ENCODE results near the gene RAB37. TPM values are rescaled to one million over a fixed set of nuclear protein-coding genes. Genes with fewer than 3 reads are reported as not detected.

RAB37 gene
- total and polyA plus RNA-seq, 3 donors from 2014 or later = 0.81 to 1.9 (median 0.94) TPM

DNA sequence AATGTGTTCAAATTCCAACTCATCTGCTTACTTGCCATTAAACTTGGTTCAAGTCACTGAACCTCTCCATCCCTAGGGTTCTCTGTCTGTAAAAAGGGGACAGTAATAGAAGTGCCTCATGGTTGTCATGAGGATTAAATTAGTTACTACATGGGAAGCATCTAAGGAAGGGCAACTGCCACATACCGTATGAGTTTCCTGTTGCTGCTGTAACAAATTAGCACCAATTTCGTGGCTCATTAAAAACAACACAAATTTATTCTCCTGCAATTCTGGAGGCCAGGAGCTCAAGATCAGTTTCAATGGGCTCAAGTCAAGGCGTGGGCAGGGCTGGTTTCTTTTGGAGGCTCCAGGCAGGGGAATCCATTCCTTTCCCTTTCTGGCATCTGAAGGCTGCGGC, 43.0 kb upstream of the RAB37 start:
- DNase-seq = no peak
- H3K27ac ChIP-seq = no peak overlapping the region
- no peak overlapping the region for H3K4me3 ChIP-seq
- H3K36me3 ChIP-seq (ENCODE audit: low read depth, missing control alignments) = no peaks in the 10 kb centered on the region
- H3K4me1 ChIP-seq = no peaks in the 10 kb centered on the region
- TF ChIP-seq, protein P1, sequence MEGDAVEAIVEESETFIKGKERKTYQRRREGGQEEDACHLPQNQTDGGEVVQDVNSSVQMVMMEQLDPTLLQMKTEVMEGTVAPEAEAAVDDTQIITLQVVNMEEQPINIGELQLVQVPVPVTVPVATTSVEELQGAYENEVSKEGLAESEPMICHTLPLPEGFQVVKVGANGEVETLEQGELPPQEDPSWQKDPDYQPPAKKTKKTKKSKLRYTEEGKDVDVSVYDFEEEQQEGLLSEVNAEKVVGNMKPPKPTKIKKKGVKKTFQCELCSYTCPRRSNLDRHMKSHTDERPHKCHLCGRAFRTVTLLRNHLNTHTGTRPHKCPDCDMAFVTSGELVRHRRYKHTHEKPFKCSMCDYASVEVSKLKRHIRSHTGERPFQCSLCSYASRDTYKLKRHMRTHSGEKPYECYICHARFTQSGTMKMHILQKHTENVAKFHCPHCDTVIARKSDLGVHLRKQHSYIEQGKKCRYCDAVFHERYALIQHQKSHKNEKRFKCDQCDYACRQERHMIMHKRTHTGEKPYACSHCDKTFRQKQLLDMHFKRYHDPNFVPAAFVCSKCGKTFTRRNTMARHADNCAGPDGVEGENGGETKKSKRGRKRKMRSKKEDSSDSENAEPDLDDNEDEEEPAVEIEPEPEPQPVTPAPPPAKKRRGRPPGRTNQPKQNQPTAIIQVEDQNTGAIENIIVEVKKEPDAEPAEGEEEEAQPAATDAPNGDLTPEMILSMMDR (IDR thresholded peaks at IDR 0.05) = no peak
- no peak for TF ChIP-seq POLR2A (IDR thresholded peaks at IDR 0.05)
- intact Hi-C loops (cut with DNase I; ENCODE audit: low total_unique reads) = no loop called here
- no peaks in the 10 kb centered on the region for H3K27me3 ChIP-seq
- no peaks in the 10 kb centered on the region for H3K9me3 ChIP-seq
- WGBS, 2 donors = 84 to 86% methylated on average over 4 of the region's 4 CpGs

DNA sequence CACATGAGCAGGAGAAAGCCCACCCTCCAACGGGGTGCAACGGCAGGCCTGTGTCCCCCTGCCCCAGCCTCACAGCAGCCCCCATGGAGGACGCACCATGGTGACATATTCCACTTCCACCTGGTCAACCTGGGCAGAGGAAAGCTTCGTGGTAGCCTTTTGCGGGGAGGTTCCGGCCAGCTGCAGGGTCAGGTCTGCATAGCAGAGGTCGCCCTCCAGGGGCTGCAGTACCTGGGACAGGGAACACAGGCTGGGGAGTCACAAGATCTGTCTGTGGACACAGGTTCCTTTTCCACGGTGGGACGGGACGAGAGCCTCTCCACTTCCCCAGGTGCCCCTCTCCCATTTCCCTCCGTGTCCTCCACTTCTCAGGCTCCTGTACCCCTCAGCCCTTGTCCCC, 41.4 kb upstream of the RAB37 start:
- no peak for TF ChIP-seq POLR2A (IDR thresholded peaks at IDR 0.05)
- TF ChIP-seq, protein P1 (IDR thresholded peaks at IDR 0.05) = no peak
- Histone ChIP-seq H3K27me3 (no peaks in the 10 kb centered on the region), H3K36me3 (ENCODE audit: low read depth, missing control alignments) (no peaks in the 10 kb centered on the region), H3K27ac (no peak overlapping the region), H3K9me3 (no peaks in the 10 kb centered on the region), H3K4me3 (no peak overlapping the region), H3K4me1 (no peaks in the 10 kb centered on the region)
- WGBS, 2 donors = 84 to 90% methylated on average over 4 to 11 of the region's 11 CpGs
- DNase-seq = no peak
- intact Hi-C loops (cut with DNase I; ENCODE audit: low total_unique reads) = no loop called here

DNA sequence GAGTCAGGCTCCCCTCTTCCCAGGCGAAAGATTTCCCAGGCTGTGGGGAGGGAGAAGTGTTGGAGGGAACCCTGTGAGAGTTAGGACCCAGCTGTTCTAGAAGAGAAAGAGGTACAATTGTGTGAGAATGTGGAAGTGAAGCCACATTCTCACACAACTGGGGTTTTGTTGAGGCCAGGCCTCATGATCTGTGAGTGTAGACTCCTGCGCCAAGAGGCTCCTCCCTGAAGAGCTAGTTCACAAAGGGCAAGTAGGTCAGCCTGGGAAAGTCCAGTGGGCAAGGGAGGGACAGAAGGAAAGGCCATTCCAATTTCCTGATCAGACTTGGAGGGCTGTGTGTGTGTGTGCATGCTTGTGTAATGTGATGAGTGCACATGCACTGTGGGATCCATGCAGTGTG, 39.5 kb upstream of the RAB37 start:
- no peaks in the 10 kb centered on the region for H3K9me3 ChIP-seq
- no peak overlapping the region for H3K4me3 ChIP-seq
- H3K36me3 ChIP-seq (ENCODE audit: low read depth, missing control alignments) = no peaks in the 10 kb centered on the region
- no peak for DNase-seq
- WGBS, 2 donors = 81 to 88% methylated on average over 2 of the region's 2 CpGs
- H3K4me1 ChIP-seq = no peaks in the 10 kb centered on the region
- TF ChIP-seq, protein P1 (IDR thresholded peaks at IDR 0.05) = no peak
- TF ChIP-seq POLR2A (IDR thresholded peaks at IDR 0.05) = no peak
- H3K27ac ChIP-seq = no peak overlapping the region
- no peaks in the 10 kb centered on the region for H3K27me3 ChIP-seq
- intact Hi-C loops (cut with DNase I; ENCODE audit: low total_unique reads) = no loop called here

DNA sequence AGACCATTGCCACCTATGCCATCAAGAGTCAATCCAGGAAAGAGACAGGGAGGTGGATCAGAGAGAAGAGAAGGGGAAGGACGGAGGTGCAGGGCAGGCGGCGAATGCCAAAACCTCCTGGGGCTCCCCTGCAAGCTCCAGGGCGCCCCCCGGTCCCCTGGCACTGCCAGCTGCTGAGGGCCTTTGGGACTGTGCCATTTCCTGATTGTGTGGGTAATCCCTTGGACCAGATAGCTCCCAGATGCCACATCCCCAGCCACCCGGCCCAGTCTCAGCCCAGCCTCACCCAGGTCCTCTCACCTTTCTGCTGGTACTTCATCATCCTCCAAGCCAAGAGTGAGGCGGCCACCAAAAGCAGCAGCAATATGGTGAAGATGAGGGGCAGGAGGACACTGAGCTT, 39.0 kb upstream of the RAB37 start:
- Histone ChIP-seq H3K9me3 (no peaks in the 10 kb centered on the region), H3K27ac (no peak overlapping the region), H3K4me1 (no peaks in the 10 kb centered on the region), H3K36me3 (ENCODE audit: low read depth, missing control alignments) (no peaks in the 10 kb centered on the region), H3K27me3 (no peaks in the 10 kb centered on the region), H3K4me3 (no peak overlapping the region)
- TF ChIP-seq, protein P1 (IDR thresholded peaks at IDR 0.05) = no peak
- no peak for TF ChIP-seq POLR2A (IDR thresholded peaks at IDR 0.05)
- WGBS, 2 donors = 88% methylated on average over 7 of the region's 7 CpGs
- no peak for DNase-seq
- intact Hi-C loops (cut with DNase I; ENCODE audit: low total_unique reads) = no loop called here

DNA sequence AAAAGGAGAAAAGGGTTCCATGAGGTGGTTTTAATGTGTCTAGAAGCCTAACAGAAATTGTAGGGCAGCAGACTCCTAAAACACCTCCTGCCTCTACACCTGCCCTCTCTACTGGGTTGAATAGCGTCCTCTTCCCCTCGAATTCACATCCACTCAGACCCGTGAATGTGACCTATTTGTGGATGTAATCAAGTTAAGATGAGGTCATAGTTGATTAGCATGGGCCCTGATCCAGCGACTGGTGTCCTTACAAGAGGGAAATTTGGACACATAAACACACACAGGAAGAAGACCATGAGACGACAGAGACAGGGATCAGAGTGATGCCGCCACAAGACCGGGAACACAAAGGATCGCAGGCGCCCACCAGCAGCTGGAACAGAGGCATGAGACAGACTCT, 37.8 kb upstream of the RAB37 start:
- Histone ChIP-seq H3K27me3 (no peaks in the 10 kb centered on the region), H3K4me3 (no peak overlapping the region), H3K27ac (no peak overlapping the region), H3K36me3 (ENCODE audit: low read depth, missing control alignments) (no peaks in the 10 kb centered on the region), H3K9me3 (no peaks in the 10 kb centered on the region), H3K4me1 (no peaks in the 10 kb centered on the region)
- TF ChIP-seq, protein P1 (IDR thresholded peaks at IDR 0.05) = no peak
- WGBS, 2 donors = 87 to 90% methylated on average over 9 of the region's 9 CpGs
- intact Hi-C loops (cut with DNase I; ENCODE audit: low total_unique reads) = no loop called here
- no peak for DNase-seq

All from testis (tissue), 3 donors.